ENCODE data around the gene CATSPERB. TPM values are rescaled to one million over a fixed set of nuclear protein-coding genes. Genes with fewer than 3 reads are reported as not detected.
"Not testable (repeated sequence)": the region's sequence is repeated elsewhere in the genome, so short reads cannot be mapped to it uniquely, and the experiment has no call there.

The CATSPERB gene
- total RNA-seq, 1 donor from 2014 or later, result 0.99 TPM

DNA sequence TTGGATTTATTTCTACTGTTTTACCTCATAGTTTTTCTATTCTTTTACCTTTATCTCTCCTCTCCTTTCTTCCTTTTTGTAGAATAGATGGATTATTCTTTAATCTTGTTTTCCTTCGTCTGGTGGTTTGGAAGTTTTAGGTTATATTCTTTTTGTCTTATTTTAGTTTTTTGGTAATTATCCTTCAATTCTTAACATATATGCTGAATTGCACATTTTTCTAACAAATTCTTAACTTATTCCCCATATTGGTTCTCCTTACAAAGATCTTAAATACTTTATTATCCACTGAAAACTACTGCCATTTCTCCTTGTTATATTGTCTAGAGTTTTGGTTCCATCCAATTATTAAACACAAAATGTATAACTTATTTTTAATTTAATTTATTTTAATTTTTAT lies 42.3 kb downstream of the CATSPERB start:
- Mint-ChIP-seq H3K4me1 (ENCODE audit: low read depth) (no peaks in the 10 kb centered on the region), H3K27ac (ENCODE audit: unreplicated experiment) (no peak overlapping the region), H3K27me3 (ENCODE audit: low read depth) (peaks cover 15% of the 10 kb centered on the region), H3K36me3 (ENCODE audit: low read depth) (peaks cover 4% of the 10 kb centered on the region), H3K9me3 (ENCODE audit: low read depth) (peaks cover 12% of the 10 kb centered on the region), H3K4me3 (ENCODE audit: unreplicated experiment) (no peak overlapping the region)
- no peak for DNase-seq (ENCODE audit: low spot score)
- TF ChIP-seq CTCF (IDR thresholded peaks at IDR 0.05), result no peak

DNA sequence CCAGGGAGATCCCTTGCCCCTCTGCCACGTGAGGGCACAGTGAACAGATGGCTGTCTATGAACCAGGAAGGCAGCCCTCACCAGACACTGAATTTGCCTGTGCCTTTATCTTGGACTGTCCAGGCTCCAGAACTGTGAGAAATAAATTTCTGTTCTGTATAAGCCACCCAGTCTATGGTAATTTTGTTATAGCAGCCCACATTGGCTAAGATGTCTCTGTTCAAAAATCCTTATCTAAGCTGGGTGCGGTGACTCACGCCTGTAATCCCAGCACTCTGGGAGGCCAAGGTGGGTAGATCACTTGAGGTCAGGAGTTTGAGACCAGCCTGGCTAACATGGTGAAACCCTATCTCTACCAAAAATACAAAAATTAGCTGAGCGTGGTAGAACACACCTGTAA lies 44.5 kb downstream of the CATSPERB start:
- H3K36me3 Mint-ChIP-seq (ENCODE audit: low read depth), result not testable (repeated sequence)
- peaks cover 17% of the 10 kb centered on the region for H3K27me3 Mint-ChIP-seq (ENCODE audit: low read depth)

GRCh38 chr14:91685600-91685999 lies 46.3 kb downstream of the CATSPERB start:
- Mint-ChIP-seq H3K27ac (ENCODE audit: unreplicated experiment) (no peak overlapping the region), H3K9me3 (ENCODE audit: low read depth) (peaks cover 8% of the 10 kb centered on the region), H3K4me3 (ENCODE audit: unreplicated experiment) (no peak overlapping the region), H3K27me3 (ENCODE audit: low read depth) (peaks cover 17% of the 10 kb centered on the region), H3K4me1 (ENCODE audit: low read depth) (no peaks in the 10 kb centered on the region), H3K36me3 (ENCODE audit: low read depth) (peaks cover 3% of the 10 kb centered on the region)
- no peak for TF ChIP-seq CTCF (IDR thresholded peaks at IDR 0.05)
- no peak for DNase-seq (ENCODE audit: low spot score)

More for the DNA sequence above, 44.5 kb downstream of the CATSPERB start:
- not testable (repeated sequence) for H3K4me1 Mint-ChIP-seq (ENCODE audit: low read depth); H3K27ac Mint-ChIP-seq (ENCODE audit: unreplicated experiment); DNase-seq (ENCODE audit: low spot score); H3K4me3 Mint-ChIP-seq (ENCODE audit: unreplicated experiment)
- peaks cover 12% of the 10 kb centered on the region for H3K9me3 Mint-ChIP-seq (ENCODE audit: low read depth)

DNA sequence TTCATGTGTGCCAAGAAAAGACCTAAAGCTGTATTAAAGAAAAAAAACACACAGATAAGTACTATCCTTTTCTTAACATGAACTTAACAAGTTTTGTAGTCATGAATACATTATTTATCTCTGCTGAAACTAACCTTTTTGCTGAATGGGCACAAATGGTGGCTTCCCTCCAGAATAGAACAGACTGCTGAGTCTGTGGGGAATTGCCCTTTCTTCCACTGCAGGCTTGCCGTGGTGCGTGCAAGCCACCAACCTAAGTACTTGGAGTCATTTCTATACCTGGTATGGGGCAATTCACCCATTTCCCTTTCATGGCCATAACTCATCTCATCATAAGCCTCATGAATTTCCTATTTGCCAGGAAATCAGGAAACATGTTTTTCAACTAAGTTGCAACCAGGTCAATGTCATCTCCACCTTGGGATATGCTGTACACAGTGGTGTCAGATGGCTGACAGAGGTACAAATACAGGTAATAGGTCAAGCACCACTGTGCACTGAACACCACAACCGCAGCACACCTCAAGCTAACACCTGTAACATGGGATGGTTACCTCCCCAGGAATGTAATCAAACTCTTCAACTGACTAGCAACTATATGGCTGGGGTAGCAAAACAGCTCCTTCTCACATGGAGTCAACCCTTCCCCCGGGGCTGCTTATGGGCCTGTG lies 49.9 kb downstream of the CATSPERB start:
- DNase-seq (ENCODE audit: low spot score), result no peak
- H3K36me3 Mint-ChIP-seq (ENCODE audit: low read depth), result no peaks in the 10 kb centered on the region
- no peak for TF ChIP-seq CTCF (IDR thresholded peaks at IDR 0.05)
- no peak overlapping the region for H3K4me3 Mint-ChIP-seq (ENCODE audit: unreplicated experiment)
- H3K27ac Mint-ChIP-seq (ENCODE audit: unreplicated experiment), result no peak overlapping the region
- peaks cover 6% of the 10 kb centered on the region for H3K27me3 Mint-ChIP-seq (ENCODE audit: low read depth)
- no peaks in the 10 kb centered on the region for H3K4me1 Mint-ChIP-seq (ENCODE audit: low read depth)
- peaks cover 8% of the 10 kb centered on the region for H3K9me3 Mint-ChIP-seq (ENCODE audit: low read depth)

DNA sequence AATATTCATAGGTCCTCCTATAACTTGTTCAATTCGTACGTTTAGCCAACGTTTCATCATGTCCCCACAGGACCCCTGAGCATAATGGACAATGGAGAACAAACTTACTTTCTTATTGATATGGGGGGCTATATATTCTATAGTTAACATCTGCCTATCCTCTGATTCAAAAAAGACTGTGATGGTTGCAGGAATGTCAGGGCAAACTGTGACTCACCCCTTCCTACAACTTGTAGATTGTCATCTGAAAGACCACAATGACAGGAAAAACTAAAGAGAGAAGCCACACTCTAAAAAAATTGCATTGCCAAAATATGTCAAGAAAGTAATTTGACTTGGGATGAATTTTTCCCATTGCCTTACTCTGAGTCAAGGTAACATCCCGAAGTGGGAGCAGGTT lies 50.8 kb downstream of the CATSPERB start:
- H3K27me3 Mint-ChIP-seq (ENCODE audit: low read depth), result peaks cover 6% of the 10 kb centered on the region
- no peak overlapping the region for H3K27ac Mint-ChIP-seq (ENCODE audit: unreplicated experiment)
- H3K4me1 Mint-ChIP-seq (ENCODE audit: low read depth), result no peaks in the 10 kb centered on the region
- DNase-seq (ENCODE audit: low spot score), result no peak
- no peaks in the 10 kb centered on the region for H3K36me3 Mint-ChIP-seq (ENCODE audit: low read depth)
- no peak for TF ChIP-seq CTCF (IDR thresholded peaks at IDR 0.05)
- peaks cover 10% of the 10 kb centered on the region for H3K9me3 Mint-ChIP-seq (ENCODE audit: low read depth)
- H3K4me3 Mint-ChIP-seq (ENCODE audit: unreplicated experiment), result no peak overlapping the region

- H3K4me1 Mint-ChIP-seq (ENCODE audit: low read depth), result no peaks in the 10 kb centered on the region
- no peak for DNase-seq (ENCODE audit: low spot score)
- no peak overlapping the region for H3K27ac Mint-ChIP-seq (ENCODE audit: unreplicated experiment)
- TF ChIP-seq CTCF (IDR thresholded peaks at IDR 0.05), result no peak
- no peaks in the 10 kb centered on the region for H3K36me3 Mint-ChIP-seq (ENCODE audit: low read depth)
- H3K4me3 Mint-ChIP-seq (ENCODE audit: unreplicated experiment), result no peak overlapping the region
- peaks cover 3% of the 10 kb centered on the region for H3K27me3 Mint-ChIP-seq (ENCODE audit: low read depth)
- H3K9me3 Mint-ChIP-seq (ENCODE audit: low read depth), result peaks cover 10% of the 10 kb centered on the region
Measured at GRCh38 chr14:91679273-91679672, 52.6 kb downstream of the CATSPERB start.

- not testable (repeated sequence) for H3K4me3 Mint-ChIP-seq (ENCODE audit: unreplicated experiment); H3K36me3 Mint-ChIP-seq (ENCODE audit: low read depth); H3K27me3 Mint-ChIP-seq (ENCODE audit: low read depth); DNase-seq (ENCODE audit: low spot score); H3K27ac Mint-ChIP-seq (ENCODE audit: unreplicated experiment); H3K4me1 Mint-ChIP-seq (ENCODE audit: low read depth)
- H3K9me3 Mint-ChIP-seq (ENCODE audit: low read depth), result peaks cover 10% of the 10 kb centered on the region
Measured at GRCh38 chr14:91677687-91678086, 54.2 kb downstream of the CATSPERB start.
